ENCODE results near the gene C9orf152. TPM values are rescaled to one million over a fixed set of nuclear protein-coding genes. Genes with fewer than 3 reads are reported as not detected.

C9orf152 gene
- total RNA-seq, 1 donor from 2014 or later = not detected

DNA sequence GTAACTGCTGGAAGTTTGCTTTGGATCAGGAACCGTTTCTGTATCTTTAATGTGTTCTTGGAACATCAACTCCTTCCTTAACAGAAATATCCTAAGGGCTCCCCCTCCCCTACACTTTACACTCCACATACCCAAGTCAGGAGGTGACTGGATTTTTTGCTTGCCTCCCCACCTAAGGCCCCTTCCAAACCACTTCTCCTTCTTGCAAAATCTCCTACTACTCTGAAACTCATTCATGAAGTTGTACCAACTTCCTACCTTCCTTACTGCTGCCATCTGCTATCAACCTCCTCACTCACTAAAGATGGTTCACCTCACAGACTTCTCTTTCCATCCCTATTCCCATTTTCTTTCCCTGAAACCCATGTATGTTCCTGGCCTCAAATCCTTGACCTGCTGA, 32.2 kb upstream of the C9orf152 start:
- no peaks in the 10 kb centered on the region for H3K4me1 ChIP-seq
- DNase-seq = no peak
- H3K4me3 ChIP-seq = no peak overlapping the region
- intact Hi-C loops (cut with micrococcal nuclease) = no loop called here
- H3K27me3 ChIP-seq (ENCODE audit: low read depth) = no peaks in the 10 kb centered on the region
- no peak overlapping the region for H3K27ac ChIP-seq (replicated peaks)
- H3K36me3 ChIP-seq = peaks cover 38% of the 10 kb centered on the region
- TF ChIP-seq, protein P1, sequence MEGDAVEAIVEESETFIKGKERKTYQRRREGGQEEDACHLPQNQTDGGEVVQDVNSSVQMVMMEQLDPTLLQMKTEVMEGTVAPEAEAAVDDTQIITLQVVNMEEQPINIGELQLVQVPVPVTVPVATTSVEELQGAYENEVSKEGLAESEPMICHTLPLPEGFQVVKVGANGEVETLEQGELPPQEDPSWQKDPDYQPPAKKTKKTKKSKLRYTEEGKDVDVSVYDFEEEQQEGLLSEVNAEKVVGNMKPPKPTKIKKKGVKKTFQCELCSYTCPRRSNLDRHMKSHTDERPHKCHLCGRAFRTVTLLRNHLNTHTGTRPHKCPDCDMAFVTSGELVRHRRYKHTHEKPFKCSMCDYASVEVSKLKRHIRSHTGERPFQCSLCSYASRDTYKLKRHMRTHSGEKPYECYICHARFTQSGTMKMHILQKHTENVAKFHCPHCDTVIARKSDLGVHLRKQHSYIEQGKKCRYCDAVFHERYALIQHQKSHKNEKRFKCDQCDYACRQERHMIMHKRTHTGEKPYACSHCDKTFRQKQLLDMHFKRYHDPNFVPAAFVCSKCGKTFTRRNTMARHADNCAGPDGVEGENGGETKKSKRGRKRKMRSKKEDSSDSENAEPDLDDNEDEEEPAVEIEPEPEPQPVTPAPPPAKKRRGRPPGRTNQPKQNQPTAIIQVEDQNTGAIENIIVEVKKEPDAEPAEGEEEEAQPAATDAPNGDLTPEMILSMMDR (IDR thresholded peaks at IDR 0.05; ENCODE audit: borderline replicate concordance) = no peak
- peaks cover 7% of the 10 kb centered on the region for H3K9me3 ChIP-seq (replicated peaks)

DNA sequence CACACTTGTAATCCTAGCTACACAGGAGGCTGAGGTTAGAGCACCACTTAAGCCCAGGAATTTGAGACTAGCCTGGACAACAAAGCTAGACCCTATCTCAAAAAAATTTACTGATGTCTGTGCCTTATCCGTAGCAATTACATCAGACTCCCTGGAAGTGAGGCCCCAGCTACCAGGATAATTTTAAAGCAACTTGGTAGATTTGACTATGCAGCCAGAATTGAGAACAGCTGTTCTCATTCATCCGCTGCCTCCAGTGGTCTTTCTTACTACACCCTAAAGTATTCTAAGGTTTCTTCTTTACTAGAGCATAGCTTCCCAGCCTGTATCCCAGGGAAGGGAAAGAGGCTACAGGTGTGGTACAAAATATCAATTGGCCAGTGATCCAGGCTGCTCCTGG, 20.4 kb upstream of the C9orf152 start:
- H3K4me1 ChIP-seq = no peaks in the 10 kb centered on the region
- H3K4me3 ChIP-seq = no peak overlapping the region
- H3K27ac ChIP-seq (replicated peaks) = no peak overlapping the region
- TF ChIP-seq, protein P1 (IDR thresholded peaks at IDR 0.05; ENCODE audit: borderline replicate concordance) = no peak
- no peaks in the 10 kb centered on the region for H3K36me3 ChIP-seq
- peaks cover 4% of the 10 kb centered on the region for H3K9me3 ChIP-seq (replicated peaks)
- no peaks in the 10 kb centered on the region for H3K27me3 ChIP-seq (ENCODE audit: low read depth)
- intact Hi-C loops (cut with micrococcal nuclease) = no loop called here
- no peak for DNase-seq

DNA sequence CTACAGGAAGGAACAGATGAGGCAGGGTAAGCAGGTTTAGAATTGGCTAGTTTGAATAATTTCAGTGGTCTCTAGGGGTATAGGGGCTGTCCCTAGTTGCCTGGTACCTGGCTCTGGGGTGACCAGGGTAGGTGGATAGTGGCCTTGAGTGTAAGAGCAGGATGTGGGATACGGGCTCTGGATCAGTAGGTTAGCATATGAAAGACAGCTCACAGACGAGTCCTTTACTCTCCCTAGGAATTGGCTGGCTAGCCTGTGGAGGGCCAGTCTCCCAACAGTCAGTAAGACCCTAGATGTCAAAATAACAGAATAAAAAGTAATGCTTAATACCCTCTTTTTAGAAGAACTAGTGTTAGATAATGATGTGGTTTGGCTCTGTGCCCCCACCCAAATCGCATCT, 16.6 kb upstream of the C9orf152 start:
- Histone ChIP-seq H3K36me3 (no peaks in the 10 kb centered on the region), H3K9me3 (replicated peaks) (no peaks in the 10 kb centered on the region), H3K27ac (replicated peaks) (no peak overlapping the region), H3K4me1 (no peaks in the 10 kb centered on the region), H3K27me3 (ENCODE audit: low read depth) (no peaks in the 10 kb centered on the region), H3K4me3 (no peak overlapping the region)
- no peak for DNase-seq
- intact Hi-C loops (cut with micrococcal nuclease) = no loop called here
- TF ChIP-seq, protein P1 (IDR thresholded peaks at IDR 0.05; ENCODE audit: borderline replicate concordance) = no peak

DNA sequence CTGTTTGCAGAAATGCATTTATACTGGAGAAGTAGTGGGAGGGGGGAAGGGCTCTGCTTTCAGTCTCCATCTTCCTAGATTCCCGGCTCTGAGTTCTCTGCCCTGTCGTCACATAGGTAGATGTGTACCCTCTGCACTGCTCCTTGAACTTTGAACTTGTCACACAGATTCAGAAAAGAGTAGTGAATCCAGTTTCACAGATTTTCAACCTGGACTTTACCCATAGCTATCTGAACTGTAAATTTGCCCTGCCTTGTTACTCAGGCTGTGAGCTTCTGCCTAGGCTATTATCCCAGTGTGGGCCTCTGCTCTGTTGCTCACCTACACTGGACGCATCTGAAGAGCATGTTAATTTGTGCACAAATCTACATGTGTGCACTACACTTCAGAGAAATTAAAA, 12.8 kb upstream of the C9orf152 start:
- intact Hi-C loops (cut with micrococcal nuclease) = no loop called here
- H3K9me3 ChIP-seq (replicated peaks) = no peaks in the 10 kb centered on the region
- H3K27ac ChIP-seq (replicated peaks) = no peak overlapping the region
- TF ChIP-seq, protein P1 (IDR thresholded peaks at IDR 0.05; ENCODE audit: borderline replicate concordance) = no peak
- no peaks in the 10 kb centered on the region for H3K4me1 ChIP-seq
- no peaks in the 10 kb centered on the region for H3K27me3 ChIP-seq (ENCODE audit: low read depth)
- no peaks in the 10 kb centered on the region for H3K36me3 ChIP-seq
- no peak for DNase-seq
- no peak overlapping the region for H3K4me3 ChIP-seq

DNA sequence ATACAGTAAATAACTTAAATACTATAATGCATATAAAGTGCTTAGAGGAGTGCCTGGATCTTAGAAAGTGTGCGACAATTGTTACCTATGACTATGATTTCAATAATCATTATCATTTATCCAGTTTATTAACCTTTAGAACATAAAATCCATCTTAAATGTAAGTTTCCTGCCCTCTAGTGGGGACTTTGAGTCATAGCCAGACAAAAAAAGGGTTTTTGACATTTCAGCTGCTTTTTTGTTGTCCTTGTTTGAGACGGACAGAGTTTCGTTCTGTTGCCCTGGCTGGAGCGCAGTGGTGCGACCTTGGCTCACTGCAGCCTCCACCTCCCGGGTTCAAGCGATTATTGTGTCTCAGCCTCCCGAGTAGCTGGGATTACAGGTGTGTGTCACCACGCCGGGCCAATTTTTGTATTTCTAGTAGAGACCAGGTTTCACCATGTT, 9.7 kb upstream of the C9orf152 start:
- TF ChIP-seq, protein P1 (IDR thresholded peaks at IDR 0.05; ENCODE audit: borderline replicate concordance) = peak; percentile 85
- H3K4me1 ChIP-seq = no peaks in the 10 kb centered on the region
- intact Hi-C loops (cut with micrococcal nuclease) = loop anchor here (5.0 kb wide), 1 partner anchor 35 kb away; no protein-coding TSS in a partner anchor
- DNase-seq = no peak
- H3K27ac ChIP-seq (replicated peaks) = no peak overlapping the region
- no peaks in the 10 kb centered on the region for H3K27me3 ChIP-seq (ENCODE audit: low read depth)
- H3K9me3 ChIP-seq (replicated peaks) = no peaks in the 10 kb centered on the region
- no peak overlapping the region for H3K4me3 ChIP-seq
- no peaks in the 10 kb centered on the region for H3K36me3 ChIP-seq
